Endothelial cell (in vitro differentiated cells): ENCODE results near the gene PTPRN2. TPM values are rescaled to one million over a fixed set of nuclear protein-coding genes. Genes with fewer than 3 reads are reported as not detected.

Experiments
- DNase-seq: peaks from one replicate; pipeline ENCODE4 v3.0.0; 2021; ENCODE audit warnings: low spot score
- H3K27ac Mint-ChIP-seq: one replicate; pipeline ENCODE4 v1.8.0; 2021; ENCODE audit warnings: mixed read lengths, inconsistent platforms; ENCODE audit not compliant: unreplicated experiment
- H3K27me3 Mint-ChIP-seq: one replicate; pipeline ENCODE4 v1.8.0; 2021; ENCODE audit warnings: mild to moderate bottlenecking, moderate library complexity, mixed read lengths, inconsistent platforms; ENCODE audit not compliant: unreplicated experiment
- H3K36me3 Mint-ChIP-seq: one replicate; pipeline ENCODE4 v1.8.0; 2021; ENCODE audit warnings: mild to moderate bottlenecking, low read depth, mixed read lengths, inconsistent platforms; ENCODE audit not compliant: unreplicated experiment
- H3K4me1 Mint-ChIP-seq: one replicate; pipeline ENCODE4 v1.8.0; 2021; ENCODE audit warnings: mild to moderate bottlenecking, mixed read lengths, inconsistent platforms; ENCODE audit not compliant: unreplicated experiment
- H3K4me3 Mint-ChIP-seq: one replicate; pipeline ENCODE4 v1.8.0; 2021; ENCODE audit warnings: mild to moderate bottlenecking, mixed read lengths, inconsistent platforms; ENCODE audit not compliant: unreplicated experiment
- H3K9me3 Mint-ChIP-seq: one replicate; pipeline ENCODE4 v1.8.0; 2021; ENCODE audit warnings: mixed read lengths, inconsistent platforms; ENCODE audit not compliant: unreplicated experiment
- total RNA-seq: library from RNA; stranded (reverse); fragmentation: NEBNext Ultra II Directional; extraction: Animal tissue kit (Norgen Biotek cat#: 25700); gene quantifications from one replicate; pipeline ENCODE4 v1.2.1, GENCODE V29; 2021; ENCODE audit not compliant: unreplicated experiment
- TF ChIP-seq, protein P1 (sequence below): fragments of 200-600 bp; sonication (generic); IDR thresholded peaks from one replicate; pipeline ENCODE4 v1.5.0; 2021; ENCODE audit warnings: antibody characterized with exemption; ENCODE audit not compliant: unreplicated experiment

PTPRN2 gene
- total RNA-seq, 1 donor from 2014 or later = 0.18 TPM

DNA sequence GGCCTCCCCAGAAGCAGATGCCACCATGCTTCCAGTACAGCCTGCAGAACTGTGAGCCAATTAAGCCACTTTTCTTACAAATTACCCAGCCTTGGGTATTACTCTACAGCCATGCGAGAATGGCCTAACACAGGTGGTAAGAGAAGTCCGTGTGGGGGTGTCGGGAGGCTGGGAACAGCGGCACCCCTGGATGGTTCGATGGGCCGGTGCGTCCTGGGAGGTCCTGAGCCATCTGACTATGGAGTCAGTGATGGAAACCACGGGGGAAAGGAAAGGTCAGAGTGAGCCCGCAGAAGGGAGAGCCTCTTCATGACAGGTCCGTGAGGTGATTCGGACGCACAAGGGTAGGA lies 2.5 kb upstream of the PTPRN2 start:
- TF ChIP-seq, protein P1, sequence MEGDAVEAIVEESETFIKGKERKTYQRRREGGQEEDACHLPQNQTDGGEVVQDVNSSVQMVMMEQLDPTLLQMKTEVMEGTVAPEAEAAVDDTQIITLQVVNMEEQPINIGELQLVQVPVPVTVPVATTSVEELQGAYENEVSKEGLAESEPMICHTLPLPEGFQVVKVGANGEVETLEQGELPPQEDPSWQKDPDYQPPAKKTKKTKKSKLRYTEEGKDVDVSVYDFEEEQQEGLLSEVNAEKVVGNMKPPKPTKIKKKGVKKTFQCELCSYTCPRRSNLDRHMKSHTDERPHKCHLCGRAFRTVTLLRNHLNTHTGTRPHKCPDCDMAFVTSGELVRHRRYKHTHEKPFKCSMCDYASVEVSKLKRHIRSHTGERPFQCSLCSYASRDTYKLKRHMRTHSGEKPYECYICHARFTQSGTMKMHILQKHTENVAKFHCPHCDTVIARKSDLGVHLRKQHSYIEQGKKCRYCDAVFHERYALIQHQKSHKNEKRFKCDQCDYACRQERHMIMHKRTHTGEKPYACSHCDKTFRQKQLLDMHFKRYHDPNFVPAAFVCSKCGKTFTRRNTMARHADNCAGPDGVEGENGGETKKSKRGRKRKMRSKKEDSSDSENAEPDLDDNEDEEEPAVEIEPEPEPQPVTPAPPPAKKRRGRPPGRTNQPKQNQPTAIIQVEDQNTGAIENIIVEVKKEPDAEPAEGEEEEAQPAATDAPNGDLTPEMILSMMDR = no peak
- Mint-ChIP-seq H3K9me3 (peaks cover 4% of the 10 kb centered on the region), H3K27me3 (peaks cover 9% of the 10 kb centered on the region), H3K4me3 (no peak overlapping the region), H3K27ac (no peak overlapping the region), H3K36me3 (peaks cover 3% of the 10 kb centered on the region), H3K4me1 (no peaks in the 10 kb centered on the region)
- no peak for DNase-seq

DNA sequence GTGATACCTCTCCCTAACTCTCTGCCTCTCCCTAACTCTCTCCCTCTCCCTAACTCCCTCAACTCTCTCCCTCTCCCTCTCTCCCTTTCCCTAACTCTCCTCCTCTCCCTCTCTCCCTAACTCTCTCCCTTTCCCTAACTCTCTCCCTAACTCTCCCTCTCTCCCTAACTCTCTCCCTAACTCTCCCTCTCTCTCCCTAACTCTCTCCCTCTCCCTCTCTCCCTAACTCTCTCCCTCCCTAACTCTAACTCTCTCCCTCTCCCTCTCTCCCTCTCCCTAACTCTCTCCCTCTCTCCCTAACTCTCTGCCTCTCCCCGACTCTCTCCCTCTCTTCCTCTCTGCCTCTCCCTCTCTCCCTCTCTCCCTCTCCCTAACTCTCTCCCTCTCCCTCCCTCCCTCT lies 2.0 kb upstream of the PTPRN2 start:
- Mint-ChIP-seq H3K27ac (no peak overlapping the region), H3K36me3 (peaks cover 3% of the 10 kb centered on the region), H3K9me3 (peaks cover 4% of the 10 kb centered on the region), H3K4me3 (no peak overlapping the region), H3K27me3 (peaks cover 9% of the 10 kb centered on the region), H3K4me1 (no peaks in the 10 kb centered on the region)
- no peak for DNase-seq
- TF ChIP-seq, protein P1 = no peak

DNA sequence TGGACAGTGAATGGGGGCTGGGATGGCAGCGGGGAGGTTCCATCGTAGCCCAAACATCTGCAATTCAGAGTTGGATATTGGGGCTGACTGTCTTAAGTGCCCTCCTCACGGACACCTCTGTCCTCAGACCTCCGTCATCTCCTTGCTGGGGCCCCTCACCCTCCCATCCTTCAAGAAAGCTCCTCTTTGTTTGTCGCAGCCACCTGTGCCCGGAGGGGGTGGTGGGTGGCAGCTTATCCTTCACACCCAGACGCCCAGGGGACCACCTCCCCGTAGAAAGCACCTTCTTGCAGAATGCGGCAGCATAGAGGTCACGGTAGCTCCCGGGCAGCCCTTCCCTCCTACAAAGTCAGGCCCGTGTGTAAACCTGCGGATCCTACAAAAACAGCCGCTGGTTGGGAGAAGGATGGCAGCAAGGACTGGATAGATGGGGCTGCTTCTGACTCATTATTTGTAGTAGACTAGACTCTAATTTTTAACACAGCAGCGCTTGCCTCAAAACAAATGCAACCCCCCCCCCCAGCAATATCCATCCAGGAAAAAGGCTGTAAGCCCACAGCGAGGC lies 1.3 kb upstream of the PTPRN2 start:
- Mint-ChIP-seq H3K36me3 (peaks cover 3% of the 10 kb centered on the region), H3K27ac (no peak overlapping the region), H3K4me3 (no peak overlapping the region), H3K27me3 (peaks cover 9% of the 10 kb centered on the region), H3K4me1 (no peaks in the 10 kb centered on the region), H3K9me3 (peaks cover 4% of the 10 kb centered on the region)
- no peak for DNase-seq
- TF ChIP-seq, protein P1 = no peak

DNA sequence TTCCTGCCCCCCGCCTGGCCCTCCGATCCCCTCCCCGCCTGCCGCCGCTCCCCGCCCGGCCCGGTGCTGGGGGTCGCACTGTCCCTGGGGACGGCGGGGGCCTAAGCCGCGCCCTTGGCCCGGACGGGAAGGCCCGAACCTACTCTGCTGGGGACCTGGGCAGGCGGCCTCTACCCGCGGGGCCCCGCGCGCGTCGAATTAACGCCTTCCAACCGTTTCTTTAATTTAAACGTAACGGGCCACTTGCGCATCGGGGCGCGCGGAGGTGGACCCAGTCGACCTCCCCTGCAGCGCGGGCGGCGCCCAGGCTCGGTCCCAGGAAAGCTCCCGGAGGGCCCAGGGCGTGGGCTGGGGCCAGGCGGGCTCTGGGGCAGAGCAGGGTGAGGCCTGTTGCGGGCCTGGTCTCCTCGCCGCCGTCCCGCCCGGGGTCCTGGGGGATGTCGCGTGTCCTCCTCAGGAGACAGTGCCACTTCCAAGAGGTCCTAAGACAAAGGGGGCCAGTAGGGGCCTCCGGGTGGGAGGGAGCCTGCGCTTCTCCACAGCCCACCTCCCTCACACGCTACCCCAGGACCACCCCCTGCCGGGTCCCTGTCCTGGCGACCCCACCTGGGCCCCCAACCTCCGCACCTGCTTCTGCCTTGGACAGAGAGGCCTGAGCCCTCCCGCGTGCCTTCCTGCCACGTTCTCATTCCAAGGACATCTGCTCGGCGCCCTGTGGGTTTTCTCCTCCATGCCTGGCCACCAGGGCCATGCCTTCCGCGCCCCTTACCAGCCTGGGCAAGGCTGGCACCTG lies 658 bp upstream of the PTPRN2 start:
- Mint-ChIP-seq H3K27me3 (peaks cover 9% of the 10 kb centered on the region), H3K4me1 (no peaks in the 10 kb centered on the region), H3K4me3 (no peak overlapping the region), H3K9me3 (peaks cover 6% of the 10 kb centered on the region), H3K36me3 (peaks cover 3% of the 10 kb centered on the region), H3K27ac (no peak overlapping the region)
- TF ChIP-seq, protein P1 = no peak
- no peak for DNase-seq

DNA sequence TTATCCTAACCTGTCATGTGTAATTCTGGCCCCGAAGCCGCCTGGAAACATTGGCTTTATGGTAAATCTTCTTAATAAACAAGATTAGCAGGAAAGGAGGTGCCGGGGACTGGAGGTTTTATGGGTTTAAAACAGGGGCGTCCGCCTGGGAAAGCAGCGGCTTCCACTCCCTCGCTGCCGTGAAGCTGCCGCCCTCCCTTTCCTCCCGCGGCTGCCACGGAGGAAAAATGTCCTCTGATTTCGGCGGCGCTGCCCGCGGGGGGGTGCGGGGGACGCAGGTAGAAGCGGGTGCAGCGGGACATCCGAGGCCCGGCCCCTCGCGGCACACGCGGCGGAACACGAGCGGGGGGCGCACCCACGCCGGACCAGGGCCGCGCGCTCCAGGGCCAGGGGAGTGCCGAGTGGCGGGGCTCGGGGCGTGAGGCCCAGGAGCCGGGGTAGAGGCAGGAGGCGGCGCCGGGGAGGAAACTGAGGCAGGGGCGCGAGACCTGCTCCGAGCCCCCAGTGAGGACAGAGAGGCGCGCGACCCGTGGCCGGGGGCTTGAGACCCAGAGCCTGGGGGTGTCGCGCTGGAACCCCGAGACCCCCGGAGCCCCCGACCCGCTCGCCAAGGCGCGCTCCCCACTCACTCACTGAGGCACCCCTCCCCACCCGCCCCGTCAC lies 993 bp downstream of the PTPRN2 start:
- no peak overlapping the region for H3K4me3 Mint-ChIP-seq
- no peak overlapping the region for H3K27ac Mint-ChIP-seq
- H3K9me3 Mint-ChIP-seq = peaks cover 11% of the 10 kb centered on the region
- TF ChIP-seq, protein P1 = no peak
- peaks cover 7% of the 10 kb centered on the region for H3K27me3 Mint-ChIP-seq
- no peaks in the 10 kb centered on the region for H3K4me1 Mint-ChIP-seq
- DNase-seq = no peak
- H3K36me3 Mint-ChIP-seq = no peaks in the 10 kb centered on the region
